Testis (tissue), 3 donors: Measurements from ENCODE around the gene MAS1. TPM values are rescaled to one million over a fixed set of nuclear protein-coding genes. Genes with fewer than 3 reads are reported as not detected.

Source experiments
- DNase-seq: peaks from one replicate; pipeline ENCODE4 v3.0.0-alpha.2; 2019
- H3K27ac ChIP-seq, 2 donors: fragments of 200-600 bp; sonication (generic); one replicate each; pipeline ENCODE4 v1.5.1; 2019
- H3K27me3 ChIP-seq: fragments of 200-600 bp; sonication (generic); one replicate; pipeline ENCODE4 v1.5.1; 2019
- H3K36me3 ChIP-seq: fragments of 200-600 bp; sonication (generic); one replicate; pipeline ENCODE4 v1.5.1; 2017; ENCODE audit warnings: low read depth; ENCODE audit errors: missing control alignments
- H3K4me1 ChIP-seq: fragments of 200-600 bp; sonication (generic); one replicate; pipeline ENCODE4 v1.5.1; 2019
- H3K4me3 ChIP-seq, 2 donors: fragments of 200-600 bp; sonication (generic); one replicate each; pipeline ENCODE4 v1.5.1; 2017 to 2019
- H3K9me3 ChIP-seq: fragments of 200-600 bp; sonication (generic); one replicate; pipeline ENCODE4 v1.5.1; 2017
- POLR2A ChIP-seq: fragments of 450-650 bp; IDR thresholded peaks from one replicate; pipeline ENCODE4 v1.6.1; 2017; ENCODE audit warnings: antibody characterized with exemption, mild to moderate bottlenecking, moderate library complexity
- WGBS, 2 donors: methylation state at CpG; one replicate each; pipeline ENCODE4 v1.1.5; 2018; 5-methylcytosine and 5-hydroxymethylcytosine counted together
- intact Hi-C: fragments of 100-400 bp; cut with DNase I; formaldehyde crosslinking; loops from one replicate; pipeline ENCODE4 v1.15.1; 2023; ENCODE audit warnings: low total_unique reads
- polyA plus RNA-seq: library from polyadenylated mRNA; stranded (reverse); fragments of 350-450 nt; fragmentation: Illumina TruSeq; extraction: RNeasy Lipid Tissue Mini Kit (QIAGEN cat#74804); gene quantifications from one replicate; pipeline ENCODE4 v1.2.3, GENCODE V29; 2014; ENCODE audit warnings: low read depth, low replicate concordance; ENCODE audit not compliant: insufficient read depth
- total RNA-seq, 2 donors: library from RNA; depleted of rRNA; stranded (reverse); fragments of >200 nt; gene quantifications; one replicate each; pipeline ENCODE4 v1.2.3, GENCODE V29; 2016
- TF ChIP-seq, protein P1 (sequence below), 3 experiments: fragments of 450-650 bp in 2 of 3; fragments of 200-600 bp in 1 of 3; sonication (generic) in 1 of 3; IDR thresholded peaks; one replicate each; pipeline ENCODE4 v1.5.1; 2016 to 2019; ENCODE audit warnings: antibody characterized with exemption in 3 of 3, mild to moderate bottlenecking in 2 of 3, moderate library complexity in 1 of 3

MAS1 gene
- total and polyA plus RNA-seq, 3 donors from 2014 or later = 0.16 to 0.39 (median 0.19) TPM

DNA sequence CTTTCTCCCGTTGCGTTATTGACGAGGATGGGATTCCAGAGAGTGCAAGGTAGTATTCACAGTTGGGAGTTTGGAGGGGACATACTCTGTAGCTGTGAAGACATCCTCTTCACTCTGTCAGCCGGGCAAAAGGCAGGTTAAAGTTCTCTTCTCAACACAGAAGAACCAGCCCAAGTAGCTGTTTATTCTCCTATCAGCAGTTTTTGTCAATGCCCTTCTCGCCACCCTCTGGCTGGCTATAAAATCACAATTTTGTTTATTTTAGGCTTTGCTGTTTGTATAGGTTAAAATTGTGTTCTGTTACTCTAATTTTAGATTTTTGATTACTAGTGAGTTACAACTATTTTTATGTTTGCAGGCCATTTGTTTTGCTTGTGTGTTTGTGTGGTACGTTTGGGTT lies 37.9 kb upstream of the MAS1 start:
- no peak overlapping the region for H3K4me3 ChIP-seq
- 50 to 68% methylated on average over 6 of the region's 6 CpGs for WGBS, 2 donors
- intact Hi-C loops = no loop called here
- H3K9me3 ChIP-seq = no peaks in the 10 kb centered on the region
- peak; percentile 31 for DNase-seq
- no peaks in the 10 kb centered on the region for H3K4me1 ChIP-seq
- H3K27me3 ChIP-seq = no peaks in the 10 kb centered on the region
- no peaks in the 10 kb centered on the region for H3K36me3 ChIP-seq
- no peak overlapping the region for H3K27ac ChIP-seq
- TF ChIP-seq, protein P1, sequence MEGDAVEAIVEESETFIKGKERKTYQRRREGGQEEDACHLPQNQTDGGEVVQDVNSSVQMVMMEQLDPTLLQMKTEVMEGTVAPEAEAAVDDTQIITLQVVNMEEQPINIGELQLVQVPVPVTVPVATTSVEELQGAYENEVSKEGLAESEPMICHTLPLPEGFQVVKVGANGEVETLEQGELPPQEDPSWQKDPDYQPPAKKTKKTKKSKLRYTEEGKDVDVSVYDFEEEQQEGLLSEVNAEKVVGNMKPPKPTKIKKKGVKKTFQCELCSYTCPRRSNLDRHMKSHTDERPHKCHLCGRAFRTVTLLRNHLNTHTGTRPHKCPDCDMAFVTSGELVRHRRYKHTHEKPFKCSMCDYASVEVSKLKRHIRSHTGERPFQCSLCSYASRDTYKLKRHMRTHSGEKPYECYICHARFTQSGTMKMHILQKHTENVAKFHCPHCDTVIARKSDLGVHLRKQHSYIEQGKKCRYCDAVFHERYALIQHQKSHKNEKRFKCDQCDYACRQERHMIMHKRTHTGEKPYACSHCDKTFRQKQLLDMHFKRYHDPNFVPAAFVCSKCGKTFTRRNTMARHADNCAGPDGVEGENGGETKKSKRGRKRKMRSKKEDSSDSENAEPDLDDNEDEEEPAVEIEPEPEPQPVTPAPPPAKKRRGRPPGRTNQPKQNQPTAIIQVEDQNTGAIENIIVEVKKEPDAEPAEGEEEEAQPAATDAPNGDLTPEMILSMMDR (IDR thresholded peaks at IDR 0.05) = peak in 1 of 3 experiments; percentile 37
- no peak for TF ChIP-seq POLR2A

DNA sequence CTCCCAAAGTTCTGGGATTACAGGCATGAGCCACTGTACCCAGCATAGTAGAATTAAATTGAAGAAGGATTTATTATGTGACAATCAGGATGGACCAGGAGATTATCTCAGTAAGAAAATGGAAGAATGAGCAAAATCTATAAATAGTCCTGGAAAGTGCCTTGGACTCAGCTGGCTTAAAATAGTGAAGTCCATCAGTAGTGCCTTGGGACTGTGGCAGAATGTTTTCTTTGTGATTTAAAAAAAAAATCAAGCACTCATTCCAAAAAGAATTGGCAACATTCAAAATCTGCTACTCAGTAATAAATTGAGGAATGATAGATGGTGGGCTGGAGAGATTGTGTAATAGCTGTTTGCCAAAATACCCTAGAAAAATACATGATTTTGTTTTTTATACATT lies 37.0 kb upstream of the MAS1 start:
- DNase-seq = no peak
- H3K27ac ChIP-seq = no peak overlapping the region
- H3K27me3 ChIP-seq = no peaks in the 10 kb centered on the region
- H3K36me3 ChIP-seq = no peaks in the 10 kb centered on the region
- H3K9me3 ChIP-seq = no peaks in the 10 kb centered on the region
- intact Hi-C loops = no loop called here
- TF ChIP-seq POLR2A = no peak
- TF ChIP-seq, protein P1 (IDR thresholded peaks at IDR 0.05) = no peak
- H3K4me1 ChIP-seq = no peaks in the 10 kb centered on the region
- H3K4me3 ChIP-seq = no peak overlapping the region

DNA sequence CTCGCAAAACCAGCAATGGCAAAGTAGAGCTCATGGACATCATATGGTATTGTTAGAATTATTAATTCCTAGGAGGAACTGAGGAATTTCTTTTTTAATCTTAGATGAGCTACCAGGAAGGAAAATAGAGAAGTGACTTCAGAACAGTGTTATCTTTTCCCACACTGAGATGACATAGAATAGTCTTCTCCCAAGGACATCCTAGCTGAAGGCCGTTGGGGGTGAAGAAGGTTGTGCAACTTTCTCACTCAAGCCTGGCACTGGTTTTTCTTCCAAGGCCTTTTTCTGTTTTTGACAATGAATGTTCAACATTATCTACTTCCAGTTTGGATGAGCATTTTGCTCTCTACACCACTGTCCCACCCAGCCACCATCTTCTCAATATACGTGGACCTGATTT lies 35.8 kb upstream of the MAS1 start:
- Histone ChIP-seq H3K4me1 (no peaks in the 10 kb centered on the region), H3K27me3 (no peaks in the 10 kb centered on the region), H3K36me3 (no peaks in the 10 kb centered on the region), H3K9me3 (no peaks in the 10 kb centered on the region), H3K27ac (no peak overlapping the region), H3K4me3 (no peak overlapping the region)
- intact Hi-C loops = no loop called here
- no peak for TF ChIP-seq POLR2A
- no peak for DNase-seq
- 76 to 85% methylated on average over 3 of the region's 3 CpGs for WGBS, 2 donors

DNA sequence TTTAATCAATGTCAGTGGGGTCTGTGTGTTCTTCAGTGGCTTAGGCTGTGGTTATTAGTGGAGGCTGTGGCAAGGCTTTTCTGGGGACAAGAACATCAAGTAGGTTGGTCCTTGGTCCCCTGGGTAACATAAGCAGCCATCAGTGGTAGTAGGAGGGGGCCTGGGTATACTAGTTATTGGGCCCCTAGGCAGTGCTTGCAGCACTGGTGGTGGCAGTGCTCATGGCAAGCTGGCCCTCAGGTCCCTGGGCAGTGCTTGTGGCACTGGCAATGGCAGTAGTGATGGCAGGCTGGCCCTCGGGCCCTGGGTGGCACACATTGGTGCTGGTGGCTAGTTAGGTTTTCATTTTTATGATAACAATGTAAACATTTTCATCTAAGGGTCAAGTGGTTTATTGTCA lies 32.5 kb upstream of the MAS1 start:
- no peak for DNase-seq
- H3K9me3 ChIP-seq = no peaks in the 10 kb centered on the region
- no peaks in the 10 kb centered on the region for H3K36me3 ChIP-seq
- no peak overlapping the region for H3K27ac ChIP-seq
- no peaks in the 10 kb centered on the region for H3K4me1 ChIP-seq
- H3K4me3 ChIP-seq = no peak overlapping the region
- 88 to 92% methylated on average over 1 of the region's 1 CpG for WGBS, 2 donors
- no peak for TF ChIP-seq POLR2A
- TF ChIP-seq, protein P1 (IDR thresholded peaks at IDR 0.05) = no peak
- no peaks in the 10 kb centered on the region for H3K27me3 ChIP-seq
- intact Hi-C loops = no loop called here

DNA sequence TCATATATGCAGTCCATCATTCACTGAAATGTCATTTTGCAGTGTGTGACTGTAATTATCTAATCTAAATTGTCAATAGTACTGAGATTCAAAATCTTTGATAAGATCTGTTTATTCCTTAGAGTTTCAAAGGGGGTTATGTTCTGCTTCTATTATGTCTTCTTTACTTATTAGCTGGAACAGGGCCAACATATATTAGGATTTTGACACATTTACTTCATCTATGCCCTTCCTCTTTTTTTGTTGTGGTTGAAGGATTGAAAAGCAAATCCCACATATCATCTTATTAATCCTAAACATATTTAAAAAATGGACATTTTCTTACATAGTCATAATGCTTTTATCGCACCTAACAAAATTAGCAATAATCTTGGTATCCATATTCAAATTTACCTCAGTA lies 30.3 kb upstream of the MAS1 start:
- TF ChIP-seq, protein P1 (IDR thresholded peaks at IDR 0.05) = no peak
- TF ChIP-seq POLR2A = no peak
- intact Hi-C loops = loop anchor here (10.0 kb wide), 1 partner anchor 594 kb away; no protein-coding TSS in a partner anchor
- 93 to 98% methylated on average over 1 of the region's 1 CpG for WGBS, 2 donors

More for the DNA sequence above, 30.3 kb upstream of the MAS1 start:
- Histone ChIP-seq H3K27me3 (no peaks in the 10 kb centered on the region), H3K4me1 (peaks cover under 1% of the 10 kb centered on the region), H3K9me3 (no peaks in the 10 kb centered on the region), H3K27ac (no peak overlapping the region), H3K4me3 (no peak overlapping the region), H3K36me3 (no peaks in the 10 kb centered on the region)
- no peak for DNase-seq
